Stomach (tissue), 9 donors: ENCODE data around the gene SH2D3A. TPM values are rescaled to one million over a fixed set of nuclear protein-coding genes. Genes with fewer than 3 reads are reported as not detected.
A peak's percentile ranks its signal among the peaks of the same experiment; 100 is the strongest.

Experiments used
- DNase-seq, 2 donors: peaks; one replicate each; pipeline versions ENCODE4 v3.0.0 to v3.0.0-alpha.2; 2013 to 2019
- H3K27ac ChIP-seq, 5 donors: fragments of 200-600 bp in 4 of 5; sonication (generic) in 4 of 5; one replicate each; pipeline ENCODE4 v1.5.1; 2013 to 2019; ENCODE audit warnings: mild to moderate bottlenecking in 1 of 5, moderate library complexity in 1 of 5
- H3K27me3 ChIP-seq, 3 donors: fragments of 200-600 bp; sonication (generic); one replicate each; pipeline ENCODE4 v1.5.1; 2017 to 2019; ENCODE audit warnings: mixed run types in 1 of 3
- H3K36me3 ChIP-seq, 4 donors: fragments of 200-600 bp; sonication (generic); 1 replicate in 3 of 4; 2 replicates in 1 of 4; pipeline ENCODE4 v1.5.1; 2016 to 2019
- H3K4me1 ChIP-seq, 4 donors: fragments of 200-600 bp; sonication (generic); one replicate each; pipeline ENCODE4 v1.5.1; 2016 to 2019
- H3K4me3 ChIP-seq, 4 donors: fragments of 200-600 bp; sonication (generic) in 3 of 4; one replicate each; pipeline ENCODE4 v1.5.1; 2016 to 2019; ENCODE audit warnings: mild to moderate bottlenecking in 1 of 4
- H3K9me3 ChIP-seq, 4 donors: fragments of 200-600 bp; sonication (generic); one replicate each; pipeline ENCODE4 v1.5.1; 2016 to 2019
- CTCF ChIP-seq, 7 experiments: fragments of 450-650 bp in 4 of 7; fragments of 200-600 bp in 3 of 7; sonication (generic) in 3 of 7; IDR thresholded peaks; one replicate each; pipeline ENCODE4 v1.5.1; 2016 to 2019; ENCODE audit warnings: antibody characterized with exemption in 7 of 7, control low read depth in 2 of 7, mild to moderate bottlenecking in 1 of 7
- EP300 ChIP-seq: sonication (generic); formaldehyde crosslinking; IDR thresholded peaks from one replicate; pipeline ENCODE4 v1.6.1; 2017; ENCODE audit warnings: antibody characterized with exemption
- POLR2A ChIP-seq, 4 donors: fragments of 450-650 bp; IDR thresholded peaks; one replicate each; pipeline ENCODE4 v1.6.1; 2016; ENCODE audit warnings: antibody characterized with exemption in 4 of 4, control low read depth in 2 of 4, mild to moderate bottlenecking in 1 of 4, moderate library complexity in 1 of 4
- POLR2AphosphoS5 ChIP-seq, 3 donors: sonication (generic); formaldehyde crosslinking; IDR thresholded peaks; one replicate each; pipeline ENCODE4 v1.6.1; 2016; ENCODE audit warnings: antibody characterized with exemption in 3 of 3
- WGBS, 5 donors: extraction: QIAGEN DNeasy Blood & Tissue Kit in 3 of 5; methylation state at CpG; one replicate each; pipeline versions ENCODE4 v1.1.5 to v1.1.7; 2013 to 2018; 5-methylcytosine and 5-hydroxymethylcytosine counted together
- intact Hi-C: fragments of 100-400 bp; cut with DNase I; formaldehyde crosslinking; loops from one replicate; pipeline ENCODE4 v1.15.1; 2023; ENCODE audit warnings: low total_unique reads
- polyA plus RNA-seq, 3 donors: library from polyadenylated mRNA; stranded (reverse); fragments of 200-250 nt; gene quantifications; one replicate each; pipeline ENCODE4 v1.2.3, GENCODE V29; 2013
- total RNA-seq, 5 donors: library from RNA; depleted of rRNA; stranded (reverse); fragments of >200 nt; gene quantifications; one replicate each; pipeline versions ENCODE4 v1.1.0 to v1.2.3, GENCODE V29; 2014 to 2016
- donor health status: healthy with polysubstance abuse.
- donor health status: Bipolar disorder and iron deficiency.
- donor health status: healthy.

Gene SH2D3A
- total and polyA plus RNA-seq, 8 donors: 8.8 to 71.3 (median 27.3) TPM

GRCh38 chr19:6761053-6761676, 6.1 kb downstream of the SH2D3A start:
- Histone ChIP-seq H3K36me3 (peaks cover 0 to 44% (median 27%) of the 10 kb centered on the region in 4 donors), H3K27me3 (peaks cover 0 to 13% (median 0%) of the 10 kb centered on the region in 3 donors), H3K4me3 (no peak overlapping the region), H3K27ac (no peak overlapping the region), H3K4me1 (peaks cover 0 to 12% (median 8%) of the 10 kb centered on the region in 4 donors), H3K9me3 (no peaks in the 10 kb centered on the region)
- no peak for DNase-seq
- WGBS, 5 donors: 79 to 98% (median 89%) methylated on average over 4 of the region's 4 CpGs
- TF ChIP-seq CTCF (IDR thresholded peaks at IDR 0.05) (no peak), POLR2AphosphoS5 (IDR thresholded peaks at IDR 0.05) (no peak), POLR2A (IDR thresholded peaks at IDR 0.05) (no peak), EP300 (no peak)
- intact Hi-C loops: no loop called here

GRCh38 chr19:6760606-6761005, 6.6 kb downstream of the SH2D3A start:
- Histone ChIP-seq H3K36me3 (peaks cover 0 to 46% (median 27%) of the 10 kb centered on the region in 4 donors), H3K4me1 (peaks cover 0 to 7% (median 3%) of the 10 kb centered on the region in 4 donors), H3K4me3 (no peak overlapping the region), H3K27me3 (peaks cover 0 to 8% (median 0%) of the 10 kb centered on the region in 3 donors), H3K27ac (no peak overlapping the region), H3K9me3 (no peaks in the 10 kb centered on the region)
- TF ChIP-seq POLR2A (IDR thresholded peaks at IDR 0.05) (no peak), POLR2AphosphoS5 (IDR thresholded peaks at IDR 0.05) (no peak), EP300 (no peak), CTCF (IDR thresholded peaks at IDR 0.05) (no peak)
- intact Hi-C loops: no loop called here
- no peak for DNase-seq
- WGBS, 5 donors: 93 to 98% (median 96%) methylated on average over 16 to 17 of the region's 17 CpGs

- H3K27ac ChIP-seq: no peak overlapping the region
- H3K36me3 ChIP-seq: peaks cover 23 to 72% (median 60%) of the 10 kb centered on the region in 4 donors
- no peak overlapping the region for H3K4me3 ChIP-seq
- no peak for DNase-seq
- H3K27me3 ChIP-seq: no peaks in the 10 kb centered on the region
- intact Hi-C loops: no loop called here
- H3K4me1 ChIP-seq: peaks cover 8 to 22% (median 15%) of the 10 kb centered on the region in 4 donors
- WGBS, 5 donors: 89 to 93% (median 90%) methylated on average over 20 to 23 of the region's 23 CpGs
- H3K9me3 ChIP-seq: no peaks in the 10 kb centered on the region
- TF ChIP-seq CTCF (IDR thresholded peaks at IDR 0.05) (no peak), POLR2AphosphoS5 (IDR thresholded peaks at IDR 0.05) (no peak), EP300 (no peak), POLR2A (IDR thresholded peaks at IDR 0.05) (no peak)
Observed at GRCh38 chr19:6754653-6755463, 12.4 kb downstream of the SH2D3A start.

- 93 to 99% (median 95%) methylated on average over 12 to 22 of the region's 22 CpGs for WGBS, 5 donors
- TF ChIP-seq POLR2A (IDR thresholded peaks at IDR 0.05): no peak
- TF ChIP-seq EP300: no peak
- no peak for TF ChIP-seq POLR2AphosphoS5 (IDR thresholded peaks at IDR 0.05)
- no peak for TF ChIP-seq CTCF (IDR thresholded peaks at IDR 0.05)
Observed at GRCh38 chr19:6754136-6754535, 13.1 kb downstream of the SH2D3A start.

More at GRCh38 chr19:6754136-6754535, 13.1 kb downstream of the SH2D3A start:
- Histone ChIP-seq H3K27ac (peak overlapping the region in 2 of 5 donors; percentile 83), H3K27me3 (no peaks in the 10 kb centered on the region), H3K4me3 (no peak overlapping the region), H3K36me3 (peaks cover 30 to 72% (median 62%) of the 10 kb centered on the region in 4 donors), H3K9me3 (no peaks in the 10 kb centered on the region), H3K4me1 (peaks cover 8 to 22% (median 15%) of the 10 kb centered on the region in 4 donors)
- intact Hi-C loops: no loop called here
- no peak for DNase-seq
